IPS-11a (cell line): ENCODE data around the gene ELMO1.

Experiments
- H3K4me3 ChIP-seq: one replicate; pipeline ENCODE4 v1.5.1; 2013; ENCODE audit warnings: low read depth, low read length, control low read depth

Gene ELMO1

GRCh38 chr7:37475646-37476045 lies 27.0 kb upstream of the ELMO1 start:
- no peak overlapping the region for H3K4me3 ChIP-seq

DNA sequence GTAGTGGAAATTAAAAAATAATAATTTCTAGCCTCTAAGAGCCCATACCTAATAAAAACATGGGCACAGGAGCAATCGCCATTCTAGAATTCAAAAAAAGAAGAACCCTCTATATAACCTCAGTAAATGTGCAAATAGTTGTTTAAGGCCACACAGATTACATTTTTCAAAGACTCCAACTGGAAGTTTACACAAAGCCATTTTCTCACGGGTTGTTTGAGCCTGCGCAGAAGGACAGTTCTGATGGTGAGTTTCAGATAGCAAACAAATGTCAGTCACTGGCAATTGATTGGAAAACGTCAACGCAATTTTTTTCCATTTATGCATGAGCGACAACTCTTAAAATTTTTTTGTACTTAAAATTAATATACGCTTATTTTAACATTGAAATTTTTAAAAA lies 23.0 kb upstream of the ELMO1 start:
- no peak overlapping the region for H3K4me3 ChIP-seq

DNA sequence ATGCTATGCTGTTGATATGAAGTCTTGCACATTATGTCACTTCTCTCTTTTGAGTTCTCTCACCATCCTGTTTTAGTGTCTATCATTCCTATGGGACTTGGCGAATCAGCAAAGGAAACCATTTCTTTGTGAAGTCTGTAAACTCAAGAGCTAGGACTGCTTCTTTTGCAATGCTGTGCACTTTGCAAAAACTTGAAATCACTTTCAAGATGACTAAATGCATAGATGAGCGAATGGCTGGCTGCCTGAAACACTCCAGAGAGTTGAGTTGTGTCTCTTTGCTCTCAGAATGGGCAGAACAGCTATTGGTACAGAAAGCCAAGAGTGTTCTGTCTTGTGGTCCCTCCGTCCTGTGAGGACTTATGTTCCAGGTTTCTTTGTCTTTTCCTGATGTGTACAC lies 18.3 kb upstream of the ELMO1 start:
- no peak overlapping the region for H3K4me3 ChIP-seq

DNA sequence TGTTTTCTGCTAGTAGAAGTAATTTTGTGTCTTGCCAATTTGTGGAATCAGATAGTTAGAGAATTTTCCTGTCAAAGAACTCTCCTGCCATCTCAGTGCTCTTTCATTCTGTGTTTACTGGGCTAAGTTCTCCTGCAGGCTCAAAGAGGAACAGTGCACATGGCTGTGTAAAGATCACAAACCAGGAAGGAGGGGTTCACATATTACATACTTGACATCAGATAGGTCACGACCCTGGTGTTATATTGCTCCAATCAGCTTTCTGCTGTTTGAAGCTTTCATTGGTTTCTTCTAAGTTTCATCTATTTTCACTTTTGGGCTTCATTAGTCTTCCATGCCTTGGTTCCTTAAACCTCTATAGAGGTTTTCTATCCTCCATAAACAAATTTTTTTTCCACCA lies 13.5 kb upstream of the ELMO1 start:
- H3K4me3 ChIP-seq = no peak overlapping the region

DNA sequence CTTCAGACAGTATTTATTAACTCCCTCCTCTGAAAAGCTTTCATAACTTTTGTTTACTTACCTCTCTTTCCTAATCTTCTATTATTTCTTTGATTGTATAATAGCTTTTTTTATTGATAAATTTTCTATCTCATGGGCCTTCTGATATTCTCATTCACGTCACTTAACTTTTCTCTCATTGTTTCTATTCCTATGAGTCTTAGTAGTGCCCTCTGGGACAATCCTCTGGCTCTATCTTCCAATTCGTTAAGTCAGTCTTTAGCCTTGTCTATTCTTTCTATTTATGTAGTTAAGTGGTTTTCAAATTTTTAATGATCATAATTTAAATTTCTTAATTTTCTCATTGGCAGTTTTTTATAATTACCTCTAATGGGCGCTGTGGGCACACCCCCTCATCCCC lies 6.4 kb upstream of the ELMO1 start:
- no peak overlapping the region for H3K4me3 ChIP-seq

- H3K4me3 ChIP-seq = no peak overlapping the region
These were observed 3.7 kb upstream of the ELMO1 start for GRCh38 chr7:37452346-37452745.

- H3K4me3 ChIP-seq = no peak overlapping the region
These were observed 1.4 kb upstream of the ELMO1 start for GRCh38 chr7:37450035-37450434.

- no peak overlapping the region for H3K4me3 ChIP-seq
These were observed 957 bp upstream of the ELMO1 start for GRCh38 chr7:37449621-37450020.

DNA sequence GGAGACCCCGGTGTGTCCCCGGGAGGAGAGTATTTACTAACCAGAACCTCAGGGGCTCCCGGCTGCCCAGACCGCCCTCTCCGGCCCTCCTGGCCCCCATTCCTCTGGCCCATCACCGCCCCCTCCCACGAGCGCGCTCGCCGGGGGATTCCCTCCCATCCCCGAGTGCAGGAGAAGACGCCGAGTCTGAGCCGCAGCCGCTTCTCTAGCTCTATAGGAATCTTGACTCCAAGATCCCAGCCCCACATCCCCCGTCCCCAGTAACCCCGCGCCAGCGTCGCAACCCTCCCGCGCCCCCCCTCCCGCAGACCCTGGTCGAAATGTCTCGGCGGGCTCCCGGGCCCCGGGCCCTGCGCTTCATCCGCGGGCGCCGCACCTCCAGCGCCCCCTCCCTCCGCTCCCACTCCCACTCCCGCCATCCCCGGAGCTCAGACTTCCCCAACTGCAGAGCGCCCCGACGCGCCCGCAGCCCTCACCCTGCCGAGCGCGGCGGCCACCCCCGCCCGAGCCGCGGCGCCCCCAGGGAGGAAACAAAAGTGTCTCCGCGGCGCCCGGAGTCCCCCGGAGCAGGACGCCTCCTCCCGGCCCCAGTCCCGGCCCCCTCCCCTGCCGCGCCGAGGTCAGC lies 541 bp downstream of the ELMO1 start:
- H3K4me3 ChIP-seq = peak overlapping the region; percentile 69

- H3K4me3 ChIP-seq = no peak overlapping the region
These were observed 2.3 kb downstream of the ELMO1 start for GRCh38 chr7:37446371-37446770.

- H3K4me3 ChIP-seq = no peak overlapping the region
These were observed 2.9 kb downstream of the ELMO1 start for GRCh38 chr7:37445790-37446189.

- no peak overlapping the region for H3K4me3 ChIP-seq
These were observed 3.5 kb downstream of the ELMO1 start for GRCh38 chr7:37445064-37445723.

DNA sequence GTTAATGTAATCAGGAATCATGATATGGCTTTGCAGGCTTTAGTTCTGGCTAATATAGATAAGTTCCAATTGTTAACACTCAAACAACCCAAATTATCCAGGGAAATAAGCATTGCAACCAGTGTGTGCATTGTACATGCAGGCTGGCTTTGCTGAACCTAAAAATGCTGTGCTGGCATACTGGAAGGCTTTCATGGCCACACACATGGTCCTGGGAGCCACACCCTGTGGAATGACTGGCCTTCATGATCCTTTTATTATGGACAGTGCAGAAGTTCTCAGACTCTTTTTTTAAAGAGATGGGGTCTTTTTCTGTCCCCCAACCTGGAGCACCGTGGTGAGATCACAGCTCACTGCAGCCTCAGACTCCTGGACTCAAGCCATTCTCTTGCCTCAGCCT lies 5.0 kb downstream of the ELMO1 start:
- no peak overlapping the region for H3K4me3 ChIP-seq

- H3K4me3 ChIP-seq = no peak overlapping the region
These were observed 6.4 kb downstream of the ELMO1 start for GRCh38 chr7:37442268-37442667.

GRCh38 chr7:37441816-37442215 lies 6.8 kb downstream of the ELMO1 start:
- H3K4me3 ChIP-seq = no peak overlapping the region

- no peak overlapping the region for H3K4me3 ChIP-seq
These were observed 7.3 kb downstream of the ELMO1 start for GRCh38 chr7:37441386-37441760.

- H3K4me3 ChIP-seq = no peak overlapping the region
These were observed 7.8 kb downstream of the ELMO1 start for GRCh38 chr7:37440738-37441385.

DNA sequence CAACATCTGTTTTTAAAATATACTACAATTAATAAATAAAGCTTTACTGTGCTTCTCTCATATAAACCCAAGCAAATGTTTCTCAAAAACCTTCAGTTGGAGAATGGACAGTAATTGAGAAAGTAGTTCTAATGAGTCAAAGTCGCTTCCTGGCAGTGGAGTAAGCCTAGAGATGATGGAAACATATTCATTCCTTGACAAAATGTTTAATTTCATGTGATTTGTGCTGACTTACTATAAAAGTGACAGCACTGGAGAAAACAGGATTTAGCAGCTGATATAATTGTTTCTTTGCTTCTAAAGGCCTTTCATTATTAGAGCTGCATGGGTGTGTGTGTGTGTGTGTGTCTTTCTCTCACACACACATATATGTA lies 9.0 kb downstream of the ELMO1 start:
- no peak overlapping the region for H3K4me3 ChIP-seq

GRCh38 chr7:37438906-37439652 lies 9.6 kb downstream of the ELMO1 start:
- H3K4me3 ChIP-seq = no peak overlapping the region

DNA sequence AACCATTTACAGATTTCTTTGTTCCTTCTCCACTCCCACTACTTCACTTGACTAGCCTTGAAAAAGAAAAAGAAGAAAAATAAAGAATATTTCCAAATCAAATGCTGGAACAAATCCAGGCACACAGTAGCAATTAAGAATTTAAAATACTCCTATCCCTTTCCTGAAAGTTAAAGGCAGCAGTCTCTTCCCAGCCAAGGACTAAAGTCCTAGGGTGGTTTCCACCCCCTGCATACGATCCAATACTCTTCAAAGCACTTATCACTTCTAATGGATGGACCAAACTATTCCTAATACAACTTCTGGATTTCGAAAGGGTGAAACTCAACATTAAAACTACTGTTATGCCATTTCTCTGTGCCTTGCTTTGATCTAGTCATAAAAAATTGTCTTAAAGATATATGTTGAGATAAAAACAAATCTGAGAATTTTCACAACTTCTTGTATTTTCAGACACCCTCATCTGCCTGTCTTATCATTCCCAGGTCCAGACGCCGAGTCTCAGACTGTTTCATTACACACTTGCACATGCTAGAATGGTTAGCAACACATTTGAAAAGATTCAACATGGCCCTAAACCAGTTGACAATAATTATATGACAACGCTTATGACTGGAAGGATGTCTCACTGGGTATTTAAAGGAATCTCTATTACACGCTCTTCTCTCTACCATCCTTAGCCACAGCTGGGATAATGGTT lies 13.4 kb downstream of the ELMO1 start:
- H3K4me3 ChIP-seq = no peak overlapping the region

DNA sequence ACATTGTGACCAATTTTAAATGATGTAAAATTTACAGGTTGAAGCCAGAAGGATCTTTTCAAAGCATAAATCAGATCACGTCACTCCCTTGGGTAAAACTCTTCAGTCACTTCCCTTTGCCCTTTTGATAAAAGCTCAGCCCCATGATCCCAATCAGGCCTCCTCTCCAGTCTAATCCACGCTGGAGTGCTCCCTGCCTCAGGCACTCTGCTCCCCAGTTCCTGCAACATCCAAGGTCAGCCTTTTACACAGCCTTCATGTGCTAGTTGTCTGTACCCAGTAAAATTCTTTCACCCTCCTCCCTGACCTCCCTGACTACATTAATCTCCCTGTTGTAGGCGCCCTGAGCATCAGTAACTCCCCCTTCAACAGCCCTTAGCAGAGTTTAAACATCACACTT lies 14.1 kb downstream of the ELMO1 start:
- no peak overlapping the region for H3K4me3 ChIP-seq
